ENCODE data around the gene SH2D2A.

SH2D2A gene

DNA sequence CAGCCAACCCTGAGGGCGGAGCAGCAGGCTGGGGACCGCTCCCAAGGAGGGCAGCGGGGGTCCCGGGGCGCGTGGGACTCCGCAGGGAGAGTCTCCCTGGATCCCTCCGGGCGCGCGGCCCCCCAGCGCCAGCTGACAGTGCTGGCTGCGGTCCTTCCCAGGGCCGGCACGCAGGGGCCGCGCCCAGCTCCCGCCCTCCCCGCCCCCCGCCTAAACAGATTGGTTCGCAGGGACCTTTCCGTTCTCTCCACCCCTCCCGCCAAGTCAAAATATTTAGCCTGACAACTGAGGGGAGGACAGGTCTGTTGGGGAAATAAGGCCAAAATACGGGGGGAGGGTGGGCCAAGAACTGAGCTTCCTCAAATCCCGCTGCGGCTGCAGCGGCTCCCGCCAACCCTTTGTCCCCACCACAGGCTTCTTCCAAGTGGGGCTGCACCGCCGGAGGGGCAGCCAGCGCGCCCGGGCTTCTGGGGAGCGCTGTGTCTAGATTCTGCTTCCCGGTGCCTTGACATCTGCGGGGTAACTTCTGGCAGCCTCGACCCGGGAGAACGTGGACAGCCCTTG, 42.4 kb upstream of the SH2D2A start, which contains the start of gene INSRR:
INSRR (minus strand) TSS at position 159 of the 564 bp plus-strand sequence. CDS start 496 bp downstream, outside the sequence.
- H3K27me3 ChIP-seq (ENCODE audit: insufficient read depth, poor library complexity, severe bottlenecking) = peaks cover 63% of the 10 kb centered on the region
- H3K27ac ChIP-seq (replicated peaks) = no peak within 1 kb of the TSS
- TF ChIP-seq, protein P1, sequence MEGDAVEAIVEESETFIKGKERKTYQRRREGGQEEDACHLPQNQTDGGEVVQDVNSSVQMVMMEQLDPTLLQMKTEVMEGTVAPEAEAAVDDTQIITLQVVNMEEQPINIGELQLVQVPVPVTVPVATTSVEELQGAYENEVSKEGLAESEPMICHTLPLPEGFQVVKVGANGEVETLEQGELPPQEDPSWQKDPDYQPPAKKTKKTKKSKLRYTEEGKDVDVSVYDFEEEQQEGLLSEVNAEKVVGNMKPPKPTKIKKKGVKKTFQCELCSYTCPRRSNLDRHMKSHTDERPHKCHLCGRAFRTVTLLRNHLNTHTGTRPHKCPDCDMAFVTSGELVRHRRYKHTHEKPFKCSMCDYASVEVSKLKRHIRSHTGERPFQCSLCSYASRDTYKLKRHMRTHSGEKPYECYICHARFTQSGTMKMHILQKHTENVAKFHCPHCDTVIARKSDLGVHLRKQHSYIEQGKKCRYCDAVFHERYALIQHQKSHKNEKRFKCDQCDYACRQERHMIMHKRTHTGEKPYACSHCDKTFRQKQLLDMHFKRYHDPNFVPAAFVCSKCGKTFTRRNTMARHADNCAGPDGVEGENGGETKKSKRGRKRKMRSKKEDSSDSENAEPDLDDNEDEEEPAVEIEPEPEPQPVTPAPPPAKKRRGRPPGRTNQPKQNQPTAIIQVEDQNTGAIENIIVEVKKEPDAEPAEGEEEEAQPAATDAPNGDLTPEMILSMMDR (IDR thresholded peaks at IDR 0.05; ENCODE audit: insufficient read depth, low read length) = no peak
- TF ChIP-seq, protein P2, sequence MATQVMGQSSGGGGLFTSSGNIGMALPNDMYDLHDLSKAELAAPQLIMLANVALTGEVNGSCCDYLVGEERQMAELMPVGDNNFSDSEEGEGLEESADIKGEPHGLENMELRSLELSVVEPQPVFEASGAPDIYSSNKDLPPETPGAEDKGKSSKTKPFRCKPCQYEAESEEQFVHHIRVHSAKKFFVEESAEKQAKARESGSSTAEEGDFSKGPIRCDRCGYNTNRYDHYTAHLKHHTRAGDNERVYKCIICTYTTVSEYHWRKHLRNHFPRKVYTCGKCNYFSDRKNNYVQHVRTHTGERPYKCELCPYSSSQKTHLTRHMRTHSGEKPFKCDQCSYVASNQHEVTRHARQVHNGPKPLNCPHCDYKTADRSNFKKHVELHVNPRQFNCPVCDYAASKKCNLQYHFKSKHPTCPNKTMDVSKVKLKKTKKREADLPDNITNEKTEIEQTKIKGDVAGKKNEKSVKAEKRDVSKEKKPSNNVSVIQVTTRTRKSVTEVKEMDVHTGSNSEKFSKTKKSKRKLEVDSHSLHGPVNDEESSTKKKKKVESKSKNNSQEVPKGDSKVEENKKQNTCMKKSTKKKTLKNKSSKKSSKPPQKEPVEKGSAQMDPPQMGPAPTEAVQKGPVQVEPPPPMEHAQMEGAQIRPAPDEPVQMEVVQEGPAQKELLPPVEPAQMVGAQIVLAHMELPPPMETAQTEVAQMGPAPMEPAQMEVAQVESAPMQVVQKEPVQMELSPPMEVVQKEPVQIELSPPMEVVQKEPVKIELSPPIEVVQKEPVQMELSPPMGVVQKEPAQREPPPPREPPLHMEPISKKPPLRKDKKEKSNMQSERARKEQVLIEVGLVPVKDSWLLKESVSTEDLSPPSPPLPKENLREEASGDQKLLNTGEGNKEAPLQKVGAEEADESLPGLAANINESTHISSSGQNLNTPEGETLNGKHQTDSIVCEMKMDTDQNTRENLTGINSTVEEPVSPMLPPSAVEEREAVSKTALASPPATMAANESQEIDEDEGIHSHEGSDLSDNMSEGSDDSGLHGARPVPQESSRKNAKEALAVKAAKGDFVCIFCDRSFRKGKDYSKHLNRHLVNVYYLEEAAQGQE (IDR thresholded peaks at IDR 0.05; ENCODE audit: insufficient replicate concordance, low read depth) = no peak
- TF ChIP-seq SPI1 (IDR thresholded peaks at IDR 0.05; ENCODE audit: borderline replicate concordance, low read depth) (no peak), GABPA (IDR thresholded peaks at IDR 0.05; ENCODE audit: low read depth) (no peak)
- DNase-seq (ENCODE audit: low read depth in 1 of 2, low spot score in 1 of 2) = no peak
- no peak within 1 kb of the TSS for H3K4me3 ChIP-seq (replicated peaks; ENCODE audit: insufficient read depth, low read length)

DNA sequence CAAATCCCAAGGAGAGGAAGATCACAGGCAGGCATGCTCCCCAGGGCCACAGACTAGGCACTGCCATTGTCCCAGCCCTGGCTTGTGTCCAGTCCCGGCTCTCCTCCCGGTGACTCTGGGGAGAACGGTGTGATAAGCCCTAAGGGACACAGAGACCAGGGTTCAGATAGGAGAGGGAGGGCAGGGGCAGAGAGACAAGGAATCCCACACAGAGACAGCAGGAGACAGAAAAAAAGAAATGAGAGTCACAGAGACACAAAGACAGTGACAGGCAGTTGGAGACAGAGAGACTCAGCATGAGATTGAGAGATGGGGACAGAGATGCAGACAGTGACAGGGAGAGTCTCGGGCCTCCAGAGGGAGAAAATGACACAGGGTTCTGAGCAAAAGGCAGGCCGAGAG, 41.9 kb upstream of the SH2D2A start:
- no peak overlapping the region for H3K27ac ChIP-seq (replicated peaks)
- TF ChIP-seq, protein P2 (IDR thresholded peaks at IDR 0.05; ENCODE audit: insufficient replicate concordance, low read depth) = no peak
- TF ChIP-seq, protein P1 (IDR thresholded peaks at IDR 0.05; ENCODE audit: insufficient read depth, low read length) = no peak
- no peak for TF ChIP-seq GABPA (IDR thresholded peaks at IDR 0.05; ENCODE audit: low read depth)
- no peak for TF ChIP-seq POLR2AphosphoS5 (IDR thresholded peaks at IDR 0.05; ENCODE audit: low read depth)
- no peak for TF ChIP-seq SPI1 (IDR thresholded peaks at IDR 0.05; ENCODE audit: borderline replicate concordance, low read depth)
- DNase-seq (ENCODE audit: low read depth in 1 of 2, low spot score in 1 of 2) = no peak
- H3K27me3 ChIP-seq (ENCODE audit: insufficient read depth, poor library complexity, severe bottlenecking) = peaks cover 64% of the 10 kb centered on the region
- H3K4me3 ChIP-seq (replicated peaks; ENCODE audit: insufficient read depth, low read length) = no peak overlapping the region

DNA sequence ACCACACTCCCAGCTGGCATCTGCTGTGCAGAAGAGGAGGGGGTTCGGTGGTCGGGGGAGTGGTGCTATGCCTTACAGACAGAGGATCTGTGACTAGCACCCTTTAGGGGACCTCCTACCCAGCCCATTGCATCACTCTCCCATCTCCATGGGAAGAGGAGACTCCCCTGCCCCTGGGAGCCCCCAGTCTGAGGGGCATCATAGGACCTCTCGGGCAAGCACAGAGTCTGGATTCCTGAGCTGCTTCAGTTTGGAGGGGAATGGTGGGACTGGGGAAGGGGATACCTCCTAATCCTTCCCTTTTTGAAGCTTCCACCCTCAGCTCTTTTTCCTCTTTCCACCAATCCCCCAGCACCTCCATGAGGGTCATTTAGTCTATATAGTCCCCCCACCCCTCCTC, 40.9 kb upstream of the SH2D2A start:
- TF ChIP-seq POLR2AphosphoS5 (IDR thresholded peaks at IDR 0.05; ENCODE audit: low read depth) (no peak), GABPA (IDR thresholded peaks at IDR 0.05; ENCODE audit: low read depth) (no peak), SPI1 (IDR thresholded peaks at IDR 0.05; ENCODE audit: borderline replicate concordance, low read depth) (no peak)
- TF ChIP-seq, protein P1 (IDR thresholded peaks at IDR 0.05; ENCODE audit: insufficient read depth, low read length) = no peak
- TF ChIP-seq, protein P2 (IDR thresholded peaks at IDR 0.05; ENCODE audit: insufficient replicate concordance, low read depth) = no peak
- H3K27me3 ChIP-seq (ENCODE audit: insufficient read depth, poor library complexity, severe bottlenecking) = peaks cover 58% of the 10 kb centered on the region
- H3K4me3 ChIP-seq (replicated peaks; ENCODE audit: insufficient read depth, low read length) = no peak overlapping the region
- DNase-seq (ENCODE audit: low read depth in 1 of 2, low spot score in 1 of 2) = no peak
- no peak overlapping the region for H3K27ac ChIP-seq (replicated peaks)
